ENCODE results near the gene OXGR1. TPM values are rescaled to one million over a fixed set of nuclear protein-coding genes. Genes with fewer than 3 reads are reported as not detected.
A peak's percentile ranks its signal among the peaks of the same experiment; 100 is the strongest.

Gene OXGR1
- total RNA-seq, 1 experiment from 2014 or later, result not detected

DNA sequence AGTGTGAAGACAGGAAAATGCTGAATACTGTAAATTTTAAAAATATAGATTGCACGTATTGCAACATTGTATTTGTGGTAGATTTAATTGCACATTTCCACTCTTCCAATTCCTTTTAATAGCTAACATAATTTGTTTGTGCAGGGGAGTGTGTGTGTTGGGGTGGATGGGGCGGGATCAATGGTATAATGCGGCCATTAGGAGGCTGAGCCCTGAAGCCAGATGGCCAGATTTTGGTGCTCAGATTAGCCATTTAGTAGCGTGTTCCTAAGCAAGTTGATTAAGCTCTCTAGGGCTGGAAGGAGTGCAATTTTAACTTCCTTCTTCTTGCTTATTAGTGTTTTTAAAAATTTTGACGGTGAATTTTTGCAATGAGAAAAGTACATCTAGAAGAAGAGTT lies 5.8 kb downstream of the OXGR1 start:
- Histone ChIP-seq H2AK5ac (ENCODE audit: insufficient read length, low read length) (no peak overlapping the region), H3T11ph (ENCODE audit: low read length) (no peak overlapping the region), H3K18ac (ENCODE audit: insufficient read length, low read depth, low read length) (no peak overlapping the region), H2BK20ac (ENCODE audit: low read depth, low read length, poor library complexity, severe bottlenecking) (no peak overlapping the region), H3K27me3 (ENCODE audit: insufficient read depth, low read length) (peaks cover 11% of the 10 kb centered on the region; the same call in 1 of the 2 replicates), H4K20me1 (ENCODE audit: control insufficient read depth, insufficient read depth, insufficient read length) (no peaks in the 10 kb centered on the region), H2BK12ac (ENCODE audit: insufficient read length, low read depth, low read length) (no peak overlapping the region), H2BK120ac (ENCODE audit: low read depth, low read length, poor library complexity, severe bottlenecking) (no peak overlapping the region), H3K79me2 (ENCODE audit: insufficient read depth, low read length) (no peaks in the 10 kb centered on the region), H2BK5ac (ENCODE audit: insufficient read length, low read length) (no peak overlapping the region), H4K8ac (replicated peaks; ENCODE audit: insufficient read length, low read depth, low read length) (no peak overlapping the region), H3K4me2 (ENCODE audit: insufficient read depth, insufficient read length, low read length) (no peak overlapping the region), H3K9ac (ENCODE audit: extremely low read depth, insufficient read length, low read length) (no peak overlapping the region), H3K79me1 (ENCODE audit: insufficient read depth, low read depth, low read length, poor library complexity, severe bottlenecking) (no peaks in the 10 kb centered on the region), H2AFZ (ENCODE audit: low read length) (no peak overlapping the region), H2BK15ac (ENCODE audit: low read depth, low read length) (no peak overlapping the region), H3K23ac (ENCODE audit: insufficient read length, low read depth, low read length) (no peak overlapping the region), H3K4me1 (ENCODE audit: insufficient read depth, low read length) (no peaks in the 10 kb centered on the region), H3K56ac (ENCODE audit: insufficient read length, low read depth, low read length) (no peak overlapping the region), H4K91ac (ENCODE audit: insufficient read length, low read depth, low read length) (no peak overlapping the region), H3K14ac (ENCODE audit: insufficient read depth, low read length) (no peak overlapping the region), H4K5ac (ENCODE audit: insufficient read length, low read depth, low read length) (no peak overlapping the region), H3K23me2 (ENCODE audit: insufficient read length, low read depth, low read length, poor library complexity, severe bottlenecking) (no peaks in the 10 kb centered on the region), H3K9me3 (ENCODE audit: control insufficient read depth, low read depth, low read length) (no peaks in the 10 kb centered on the region), H3K27ac (ENCODE audit: insufficient read length, low read depth, low read length) (no peak overlapping the region), H3K4ac (ENCODE audit: low read depth, low read length) (no peak overlapping the region)
- Mint-ChIP-seq H3K4me1 (peaks cover 10 to 21% of the 10 kb centered on the region in 2 experiments), H3K27me3 (ENCODE audit: low read depth) (peaks cover 85% of the 10 kb centered on the region), H3K36me3 (ENCODE audit: insufficient read depth in 1 of 3, low read depth in 3 of 3) (peaks cover 0 to 5% (median 0%) of the 10 kb centered on the region in 3 experiments; a peak in 1 of 7 replicates), H3K4me3 (no peak overlapping the region), H3K9me3 (peaks cover 0 to 4% of the 10 kb centered on the region in 2 experiments; a peak in 2 of 5 replicates), H3K27ac (peak overlapping the region in 1 of 3 experiments; percentile 78; a peak in 1 of 7 replicates)
- WGBS (ENCODE audit: extremely low coverage, insufficient read length, low lambda C conversion rate), result no CpG with 5 or more reads among the region's 5 CpGs
- no peak for DNase-seq
- no peak for TF ChIP-seq CTCF (conservative IDR thresholded peaks at IDR 0.05)

Measured in H9 (cell line).